ENCODE results near the gene CRACDL.

- no peak for TF ChIP-seq CTCF (optimal IDR thresholded peaks at IDR 0.05 in 1 of 3, IDR thresholded peaks at IDR 0.05 in 1 of 3, conservative IDR thresholded peaks at IDR 0.05 in 1 of 3; ENCODE audit: extremely low read depth in 1 of 3, insufficient read depth in 2 of 3, low read length in 3 of 3)
- no peak for TF ChIP-seq EZH2 (IDR thresholded peaks at IDR 0.05; ENCODE audit: low read length)
These were observed 131.3 kb downstream of the CRACDL start for GRCh38 chr2:98804736-98805135.

Measured in keratinocyte (primary cell).